Stomach (tissue), 9 donors: ENCODE measurements around the gene VWC2L. TPM values are rescaled to one million over a fixed set of nuclear protein-coding genes. Genes with fewer than 3 reads are reported as not detected.

Source experiments
- DNase-seq, 2 donors: peaks; one replicate each; pipeline versions ENCODE4 v3.0.0 to v3.0.0-alpha.2; 2013 to 2019
- H3K27ac ChIP-seq, 5 donors: fragments of 200-600 bp in 4 of 5; sonication (generic) in 4 of 5; one replicate each; pipeline ENCODE4 v1.5.1; 2013 to 2019; ENCODE audit warnings: mild to moderate bottlenecking in 1 of 5, moderate library complexity in 1 of 5
- H3K27me3 ChIP-seq, 3 donors: fragments of 200-600 bp; sonication (generic); one replicate each; pipeline ENCODE4 v1.5.1; 2017 to 2019; ENCODE audit warnings: mixed run types in 1 of 3
- H3K36me3 ChIP-seq, 4 donors: fragments of 200-600 bp; sonication (generic); 1 replicate in 3 of 4; 2 replicates in 1 of 4; pipeline ENCODE4 v1.5.1; 2016 to 2019
- H3K4me1 ChIP-seq, 4 donors: fragments of 200-600 bp; sonication (generic); one replicate each; pipeline ENCODE4 v1.5.1; 2016 to 2019
- H3K4me3 ChIP-seq, 4 donors: fragments of 200-600 bp; sonication (generic) in 3 of 4; one replicate each; pipeline ENCODE4 v1.5.1; 2016 to 2019; ENCODE audit warnings: mild to moderate bottlenecking in 1 of 4
- H3K9me3 ChIP-seq, 4 donors: fragments of 200-600 bp; sonication (generic); one replicate each; pipeline ENCODE4 v1.5.1; 2016 to 2019
- CTCF ChIP-seq, 7 experiments: fragments of 450-650 bp in 4 of 7; fragments of 200-600 bp in 3 of 7; sonication (generic) in 3 of 7; IDR thresholded peaks; one replicate each; pipeline ENCODE4 v1.5.1; 2016 to 2019; ENCODE audit warnings: antibody characterized with exemption in 7 of 7, control low read depth in 2 of 7, mild to moderate bottlenecking in 1 of 7
- EP300 ChIP-seq: sonication (generic); formaldehyde crosslinking; IDR thresholded peaks from one replicate; pipeline ENCODE4 v1.6.1; 2017; ENCODE audit warnings: antibody characterized with exemption
- POLR2A ChIP-seq, 4 donors: fragments of 450-650 bp; IDR thresholded peaks; one replicate each; pipeline ENCODE4 v1.6.1; 2016; ENCODE audit warnings: antibody characterized with exemption in 4 of 4, control low read depth in 2 of 4, mild to moderate bottlenecking in 1 of 4, moderate library complexity in 1 of 4
- POLR2AphosphoS5 ChIP-seq, 3 donors: sonication (generic); formaldehyde crosslinking; IDR thresholded peaks; one replicate each; pipeline ENCODE4 v1.6.1; 2016; ENCODE audit warnings: antibody characterized with exemption in 3 of 3
- WGBS, 5 donors: extraction: QIAGEN DNeasy Blood & Tissue Kit in 3 of 5; methylation state at CpG; one replicate each; pipeline versions ENCODE4 v1.1.5 to v1.1.7; 2013 to 2018; 5-methylcytosine and 5-hydroxymethylcytosine counted together
- intact Hi-C: fragments of 100-400 bp; cut with DNase I; formaldehyde crosslinking; loops from one replicate; pipeline ENCODE4 v1.15.1; 2023; ENCODE audit warnings: low total_unique reads
- polyA plus RNA-seq, 3 donors: library from polyadenylated mRNA; stranded (reverse); fragments of 200-250 nt; gene quantifications; one replicate each; pipeline ENCODE4 v1.2.3, GENCODE V29; 2013
- total RNA-seq, 5 donors: library from RNA; depleted of rRNA; stranded (reverse); fragments of >200 nt; gene quantifications; one replicate each; pipeline versions ENCODE4 v1.1.0 to v1.2.3, GENCODE V29; 2014 to 2016
- donor health status: healthy with polysubstance abuse.
- donor health status: Bipolar disorder and iron deficiency.
- donor health status: healthy.

VWC2L gene
- total and polyA plus RNA-seq, 8 donors, result 0.55 TPM; not detected in 7

- Histone ChIP-seq H3K36me3 (no peaks in the 10 kb centered on the region), H3K4me1 (no peaks in the 10 kb centered on the region), H3K9me3 (no peaks in the 10 kb centered on the region), H3K27me3 (no peaks in the 10 kb centered on the region), H3K27ac (no peak overlapping the region), H3K4me3 (no peak overlapping the region)
- TF ChIP-seq EP300 (no peak), POLR2AphosphoS5 (IDR thresholded peaks at IDR 0.05) (no peak), CTCF (IDR thresholded peaks at IDR 0.05) (no peak), POLR2A (IDR thresholded peaks at IDR 0.05) (no peak)
- no peak for DNase-seq
- intact Hi-C loops, result no loop called here
- WGBS, 5 donors, result 56 to 86% (median 79%) methylated on average over 1 of the region's 1 CpG
Observed at GRCh38 chr2:214566457-214566856, 155.6 kb downstream of the VWC2L start.

GRCh38 chr2:214569419-214570035 lies 158.7 kb downstream of the VWC2L start:
- TF ChIP-seq POLR2AphosphoS5 (IDR thresholded peaks at IDR 0.05), result no peak
- intact Hi-C loops, result no loop called here

GRCh38 chr2:214574084-214574781 lies 163.4 kb downstream of the VWC2L start:
- 89 to 92% (median 92%) methylated on average over 3 of the region's 3 CpGs for WGBS, 5 donors

More at GRCh38 chr2:214569419-214570035, 158.7 kb downstream of the VWC2L start:
- WGBS, 5 donors, result 52 to 67% (median 61%) methylated on average over 4 of the region's 4 CpGs
- no peaks in the 10 kb centered on the region for H3K9me3 ChIP-seq
- H3K4me3 ChIP-seq, result no peak overlapping the region
- no peak overlapping the region for H3K27ac ChIP-seq
- DNase-seq, result peak in 1 of 2 donors; percentile 24
- H3K27me3 ChIP-seq, result no peaks in the 10 kb centered on the region
- no peaks in the 10 kb centered on the region for H3K4me1 ChIP-seq
- H3K36me3 ChIP-seq, result no peaks in the 10 kb centered on the region

GRCh38 chr2:214575030-214575429 lies 164.2 kb downstream of the VWC2L start:
- DNase-seq, result no peak
- Histone ChIP-seq H3K27me3 (no peaks in the 10 kb centered on the region), H3K27ac (no peak overlapping the region), H3K9me3 (no peaks in the 10 kb centered on the region), H3K4me3 (no peak overlapping the region), H3K4me1 (no peaks in the 10 kb centered on the region), H3K36me3 (no peaks in the 10 kb centered on the region)
- TF ChIP-seq POLR2A (IDR thresholded peaks at IDR 0.05) (no peak), EP300 (no peak), CTCF (IDR thresholded peaks at IDR 0.05) (no peak), POLR2AphosphoS5 (IDR thresholded peaks at IDR 0.05) (no peak)
- intact Hi-C loops, result no loop called here
- 58 to 68% (median 65%) methylated on average over 6 of the region's 6 CpGs for WGBS, 5 donors

More at GRCh38 chr2:214574084-214574781, 163.4 kb downstream of the VWC2L start:
- H3K9me3 ChIP-seq, result no peaks in the 10 kb centered on the region
- no peak for DNase-seq
- no peaks in the 10 kb centered on the region for H3K27me3 ChIP-seq
- H3K4me3 ChIP-seq, result no peak overlapping the region
- no peaks in the 10 kb centered on the region for H3K36me3 ChIP-seq
- TF ChIP-seq POLR2AphosphoS5 (IDR thresholded peaks at IDR 0.05) (no peak), POLR2A (IDR thresholded peaks at IDR 0.05) (no peak), EP300 (no peak), CTCF (IDR thresholded peaks at IDR 0.05) (no peak)
- H3K4me1 ChIP-seq, result no peaks in the 10 kb centered on the region
- H3K27ac ChIP-seq, result no peak overlapping the region
- intact Hi-C loops, result no loop called here

- Histone ChIP-seq H3K9me3 (no peaks in the 10 kb centered on the region), H3K36me3 (no peaks in the 10 kb centered on the region), H3K27me3 (no peaks in the 10 kb centered on the region), H3K4me1 (no peaks in the 10 kb centered on the region), H3K4me3 (no peak overlapping the region), H3K27ac (no peak overlapping the region)
- TF ChIP-seq POLR2AphosphoS5 (IDR thresholded peaks at IDR 0.05), result no peak
- TF ChIP-seq EP300, result no peak
- TF ChIP-seq CTCF (IDR thresholded peaks at IDR 0.05), result no peak
- TF ChIP-seq POLR2A (IDR thresholded peaks at IDR 0.05), result no peak
- DNase-seq, result no peak
- 56 to 69% (median 64%) methylated on average over 7 of the region's 7 CpGs for WGBS, 5 donors
- intact Hi-C loops, result no loop called here
Observed at GRCh38 chr2:214575465-214575864, 164.6 kb downstream of the VWC2L start.
